GM19023 (cell line): ENCODE measurements around the gene CRTAC1.
"Not testable (repeated sequence)": the region's sequence is repeated elsewhere in the genome, so short reads cannot be mapped to it uniquely, and the experiment has no call there.

ENCODE experiments used
- ATAC-seq: cut with Tn5 transposase; IDR thresholded peaks from one replicate; pipeline ENCODE4 v1.9.1; 2021; ENCODE audit warnings: mild to moderate bottlenecking, moderate library complexity; ENCODE audit not compliant: unreplicated experiment

CRTAC1 gene

DNA sequence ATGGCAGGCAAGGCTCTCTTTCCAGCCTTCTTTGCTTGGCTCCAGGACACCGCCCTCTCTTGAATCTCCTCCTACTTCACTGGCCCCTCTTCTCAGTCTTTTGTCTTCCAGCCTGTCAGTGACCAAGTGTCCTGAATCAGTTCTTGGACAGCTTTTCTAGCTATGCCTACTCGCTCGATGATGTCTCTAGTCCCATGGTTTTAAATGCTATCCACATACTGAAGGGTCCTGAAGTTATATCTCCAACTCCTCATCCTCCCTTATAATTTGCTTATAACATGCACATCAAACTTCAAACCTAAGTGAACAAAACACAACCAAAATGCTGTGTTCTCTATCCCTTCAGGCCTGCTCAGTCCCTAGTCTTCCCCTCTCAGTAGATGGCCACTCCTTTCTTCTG is 185.7 kb downstream of the CRTAC1 start:
- no peak for ATAC-seq

- ATAC-seq: not testable (repeated sequence)
These were observed 186.4 kb downstream of the CRTAC1 start for GRCh38 chr10:97843972-97844371.

DNA sequence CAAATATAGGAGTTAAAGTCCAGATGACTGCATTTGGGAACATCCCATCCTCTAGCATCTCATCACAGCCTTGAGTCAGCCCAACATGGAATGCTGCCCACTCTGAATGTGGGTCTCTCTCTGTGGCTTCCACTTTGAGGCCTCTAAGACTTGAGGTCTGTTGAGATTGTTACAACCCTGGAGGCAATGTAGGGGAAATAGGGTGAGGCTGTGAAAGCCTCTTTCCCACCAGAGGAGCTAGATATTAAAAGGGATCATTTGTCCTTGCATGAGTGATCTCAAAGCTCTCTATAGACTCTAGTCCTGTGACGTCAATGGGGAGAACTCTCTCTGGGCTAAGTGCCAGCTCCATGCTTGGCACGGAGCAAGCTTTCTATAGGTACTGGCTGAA is 187.1 kb downstream of the CRTAC1 start:
- ATAC-seq: no peak

GRCh38 chr10:97842656-97843280 is 187.7 kb downstream of the CRTAC1 start:
- no peak for ATAC-seq

DNA sequence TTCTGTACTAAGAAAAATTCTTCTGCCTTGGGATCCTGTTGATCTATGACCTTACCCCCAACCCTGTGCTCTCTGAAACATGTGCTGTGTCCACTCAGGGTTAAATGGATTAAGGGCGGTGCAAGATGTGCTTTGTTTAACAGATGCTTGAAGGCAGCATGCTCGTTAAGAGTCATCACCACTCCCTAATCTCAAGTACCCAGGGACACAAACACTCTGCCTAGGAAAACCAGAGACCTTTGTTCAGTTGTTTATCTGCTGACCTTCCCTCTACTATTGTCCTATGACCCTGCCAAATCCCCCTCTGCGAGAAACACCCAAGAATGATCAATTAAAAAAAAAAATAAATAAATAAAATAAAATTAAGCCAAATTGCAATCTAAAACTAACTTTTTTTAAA is 188.3 kb downstream of the CRTAC1 start:
- not testable (repeated sequence) for ATAC-seq

DNA sequence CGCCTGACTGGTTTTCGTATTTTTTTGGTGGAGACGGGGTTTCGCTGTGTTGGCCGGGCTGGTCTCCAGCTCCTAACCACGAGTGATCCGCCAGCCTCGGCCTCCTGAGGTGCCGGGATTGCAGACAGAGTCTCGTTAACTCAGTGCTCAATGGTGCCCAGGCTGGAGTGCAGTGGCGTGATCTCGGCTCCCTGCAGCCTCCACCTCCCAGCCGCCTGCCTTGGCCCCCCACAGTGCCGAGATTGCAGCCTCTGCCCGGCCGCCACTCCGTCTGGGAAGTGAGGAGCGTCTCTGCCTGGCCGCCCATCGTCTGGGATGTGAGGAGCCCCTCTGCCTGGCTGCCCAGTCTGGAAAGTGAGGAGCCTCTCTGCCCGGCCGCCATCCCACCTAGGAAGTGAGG is 189.3 kb downstream of the CRTAC1 start:
- ATAC-seq: not testable (repeated sequence)

DNA sequence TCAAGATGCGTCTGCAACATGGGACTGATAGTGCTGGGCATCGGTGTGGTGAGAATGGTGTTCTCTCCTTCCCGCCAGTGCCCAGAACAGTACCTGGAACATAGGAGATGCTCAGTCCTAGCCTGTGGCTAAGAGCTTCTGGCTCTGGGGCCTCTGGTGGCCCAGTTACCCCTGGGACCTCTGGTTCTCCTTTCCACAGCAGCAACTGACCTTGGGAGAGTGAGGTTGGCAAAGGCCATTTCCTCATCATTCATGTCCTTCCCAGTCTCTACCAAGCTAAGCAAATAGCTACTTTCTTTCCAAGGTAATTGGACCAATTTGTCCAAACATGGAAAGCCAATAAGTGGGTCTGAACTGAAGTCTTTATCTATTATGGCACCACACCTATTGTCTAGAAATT is 192.3 kb downstream of the CRTAC1 start:
- no peak for ATAC-seq

- ATAC-seq: no peak
These were observed 194.0 kb downstream of the CRTAC1 start for GRCh38 chr10:97836446-97836845.

DNA sequence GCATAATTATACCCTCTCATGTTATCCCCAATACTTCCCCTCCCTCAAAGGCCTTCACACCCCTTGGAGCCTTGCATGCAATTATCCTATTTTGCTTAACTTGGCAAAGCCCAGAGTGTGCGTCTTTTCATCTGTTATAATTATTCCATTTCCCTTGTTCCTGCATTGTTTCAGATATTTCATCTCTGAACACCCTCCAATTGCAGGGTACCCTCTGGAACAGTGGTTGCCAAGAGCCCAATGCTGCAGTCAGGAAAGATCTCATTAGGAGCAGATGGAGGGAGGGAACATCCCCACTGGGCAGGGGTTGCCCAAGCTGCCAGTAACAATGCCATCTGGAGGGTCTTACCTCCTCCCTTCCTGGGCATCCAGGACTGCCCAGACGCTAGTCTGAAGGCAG is 199.2 kb downstream of the CRTAC1 start:
- no peak for ATAC-seq

DNA sequence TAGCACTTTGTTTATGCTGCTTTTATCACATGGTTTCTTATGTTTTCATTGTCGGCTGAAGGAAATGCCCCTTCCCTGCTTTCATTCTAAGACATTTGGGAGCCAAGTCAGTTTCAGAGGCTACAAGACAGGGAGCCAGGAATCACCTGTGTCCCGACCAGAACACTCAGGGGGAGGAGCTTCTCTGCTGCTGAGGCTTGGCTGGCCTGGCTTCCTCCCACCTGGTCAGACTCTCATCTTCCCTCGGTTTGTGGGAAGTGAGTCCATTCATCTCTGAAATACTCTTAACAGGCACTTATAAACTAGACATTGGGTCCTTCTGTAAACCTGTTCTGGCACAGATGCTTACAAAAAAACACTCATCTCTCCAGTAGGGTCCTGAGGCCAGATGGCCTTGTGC is 200.4 kb downstream of the CRTAC1 start:
- ATAC-seq: no peak

- ATAC-seq: no peak
These were observed 201.7 kb downstream of the CRTAC1 start for GRCh38 chr10:97828721-97829120.

DNA sequence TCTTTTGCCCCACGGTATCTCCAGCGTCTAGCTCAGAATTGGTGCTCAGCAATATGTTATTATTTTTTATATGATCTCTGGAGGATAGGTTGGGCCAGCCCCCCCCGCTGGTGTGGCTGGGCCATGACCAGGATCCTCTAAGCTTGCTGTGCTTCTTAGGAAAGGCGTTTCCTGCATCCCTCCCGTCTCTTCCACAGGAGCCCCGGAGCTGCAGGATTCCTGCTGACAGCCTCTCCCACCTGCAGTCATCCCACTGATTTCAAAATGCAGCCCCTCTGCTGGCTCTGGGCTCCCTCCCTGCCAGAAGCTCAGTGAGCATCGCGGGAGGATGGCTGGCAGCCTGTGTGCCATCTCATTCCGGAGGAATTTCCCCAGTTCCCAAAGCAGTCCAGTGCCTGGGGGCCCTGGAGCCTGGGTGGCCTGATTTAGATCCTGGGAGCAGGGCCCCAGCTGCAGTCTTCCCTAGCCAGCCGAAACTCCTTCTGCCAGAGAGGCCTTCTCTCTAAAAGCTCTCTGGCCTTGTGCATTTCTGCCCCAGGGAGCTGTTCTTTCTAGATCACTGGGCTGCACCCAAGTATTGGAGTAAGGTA is 202.6 kb downstream of the CRTAC1 start:
- no peak for ATAC-seq

DNA sequence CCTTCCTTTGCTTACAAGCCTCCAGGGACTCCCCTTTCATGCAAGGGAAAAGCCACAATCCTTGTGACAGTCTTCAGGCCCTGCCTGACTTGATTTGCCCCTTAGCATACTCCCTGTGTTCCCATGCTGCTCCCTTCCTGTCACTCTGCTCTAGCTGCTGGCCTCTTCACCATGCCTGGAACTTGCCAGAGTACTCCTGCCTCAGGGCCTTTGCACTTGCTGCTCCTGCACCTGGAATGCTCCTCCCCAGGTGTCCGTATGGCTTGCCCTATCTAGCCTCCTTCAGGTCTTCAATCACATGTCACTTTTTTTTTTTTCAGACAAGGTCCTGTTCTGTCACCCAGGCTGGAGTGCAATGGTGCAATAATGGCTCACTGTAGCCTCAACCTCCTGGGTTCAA is 203.5 kb downstream of the CRTAC1 start:
- no peak for ATAC-seq

DNA sequence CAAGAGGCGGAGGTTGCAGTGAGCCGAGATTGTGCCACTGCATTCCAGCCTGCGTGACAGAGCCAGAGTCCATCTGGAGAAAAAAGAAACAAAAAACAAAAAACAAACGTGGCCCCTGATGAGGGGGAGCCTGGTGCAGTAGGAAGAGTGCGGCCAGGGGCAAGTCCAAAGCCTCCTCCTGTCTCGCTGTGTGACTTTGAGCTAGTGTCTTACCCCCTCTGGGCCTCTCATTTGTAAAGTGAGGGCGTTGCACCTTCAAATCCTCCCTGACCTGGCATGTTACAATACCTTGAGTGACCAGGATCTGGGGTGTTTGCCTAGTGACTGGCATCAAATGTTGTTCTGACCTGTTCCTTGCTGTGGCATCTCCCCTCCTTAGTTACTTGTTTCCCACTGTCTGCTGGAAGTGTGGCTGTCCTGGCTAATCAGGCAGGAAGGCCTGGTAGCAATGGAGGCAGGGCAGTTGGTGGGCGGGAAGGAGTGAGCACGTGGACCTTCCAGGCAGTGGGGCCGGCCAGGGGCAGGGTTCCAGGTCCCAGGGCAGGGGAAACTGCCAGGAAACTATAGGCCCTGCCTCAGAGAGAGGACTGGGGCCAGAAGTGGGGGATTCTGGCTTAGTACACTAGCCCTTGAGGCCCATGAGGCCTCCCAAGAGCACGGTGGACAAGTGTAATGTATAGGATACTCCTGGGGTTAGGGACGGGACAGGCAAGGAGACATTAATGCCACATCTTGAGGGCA is 205.2 kb downstream of the CRTAC1 start:
- ATAC-seq: no peak

DNA sequence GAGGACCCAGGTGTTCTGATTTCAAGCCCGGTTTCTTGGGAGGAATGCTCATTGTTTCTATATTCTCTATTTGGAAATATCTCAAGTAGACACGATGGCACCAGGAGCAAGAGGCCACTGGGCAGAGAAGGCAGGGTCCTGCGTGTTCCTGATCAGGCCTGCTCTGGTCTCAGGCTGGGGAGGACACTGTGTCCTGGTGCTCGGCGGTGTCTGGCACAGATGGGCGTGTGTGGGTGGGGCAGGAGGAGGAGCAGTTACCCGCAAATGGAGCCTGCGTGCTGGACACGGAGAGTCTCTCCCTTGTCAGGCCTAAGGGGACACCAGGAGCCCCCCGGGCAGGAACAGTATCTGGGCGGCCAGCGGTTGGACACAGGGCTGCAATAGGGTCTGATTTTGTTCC is 206.7 kb downstream of the CRTAC1 start:
- no peak for ATAC-seq

- no peak for ATAC-seq
These were observed 208.1 kb downstream of the CRTAC1 start for GRCh38 chr10:97822261-97822687.

DNA sequence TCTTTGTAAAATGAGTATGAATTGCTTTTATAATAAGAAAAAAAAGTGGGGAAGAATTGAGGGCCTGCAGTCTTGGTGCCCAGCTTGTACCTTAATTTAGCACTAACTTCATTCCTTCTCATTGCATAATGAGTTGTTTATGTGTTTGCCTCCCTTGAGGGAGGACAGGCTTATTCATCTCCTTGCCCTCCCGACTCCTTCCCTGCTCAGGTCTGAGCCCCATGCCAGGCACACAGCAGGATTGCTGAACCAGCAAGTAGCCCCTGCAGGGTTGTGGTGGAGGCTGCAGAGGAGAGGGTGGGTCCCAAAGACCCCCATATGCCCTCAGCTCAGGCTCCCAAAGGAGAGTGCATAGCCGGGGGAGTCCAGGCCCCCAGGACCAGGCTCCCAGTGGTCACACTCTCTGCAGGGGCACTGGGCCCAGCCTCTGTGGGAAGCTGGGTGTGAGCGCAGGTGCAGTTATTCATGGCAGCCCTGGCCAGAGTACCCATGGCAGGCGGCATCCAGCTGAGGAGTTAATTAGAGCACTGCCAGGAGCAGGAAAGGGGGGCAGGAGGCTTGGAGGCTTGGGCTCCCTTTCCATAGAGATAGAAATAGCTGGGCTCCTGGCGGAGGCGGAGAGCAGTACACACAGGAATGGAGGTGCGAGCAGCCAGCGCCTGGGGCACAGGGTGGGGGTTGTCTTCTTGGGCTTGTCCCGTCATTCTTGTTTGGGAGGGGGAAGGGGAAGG is 208.9 kb downstream of the CRTAC1 start:
- ATAC-seq: no peak

GRCh38 chr10:97820096-97820704 is 210.2 kb downstream of the CRTAC1 start:
- ATAC-seq: no peak

DNA sequence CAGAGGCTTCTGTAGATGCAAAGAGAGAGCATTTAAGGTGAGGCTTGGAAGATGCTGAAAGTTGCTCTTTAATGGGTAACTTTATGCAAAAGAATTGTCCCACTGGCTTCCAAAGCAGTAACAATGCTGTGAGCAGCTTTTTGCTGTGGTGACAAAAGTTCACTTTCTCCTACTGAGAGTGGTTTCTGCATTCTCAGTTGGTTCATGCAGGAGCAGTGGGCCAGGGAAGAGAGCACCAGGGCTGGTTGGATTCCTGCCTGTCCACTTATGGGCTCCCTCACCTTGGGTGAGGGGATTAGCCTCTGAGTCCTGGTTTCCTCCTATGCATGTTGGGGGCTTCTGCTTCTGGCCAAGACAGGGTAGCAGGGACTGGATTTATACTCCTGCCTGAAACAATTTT is 211.8 kb downstream of the CRTAC1 start:
- ATAC-seq: no peak

GRCh38 chr10:97816609-97817008 is 213.8 kb downstream of the CRTAC1 start:
- no peak for ATAC-seq
